GM21825 (cell line): ENCODE results near the gene MYO5C.

Experiments
- ATAC-seq: cut with Tn5 transposase; IDR thresholded peaks from one replicate; pipeline ENCODE4 v1.9.1; 2021; ENCODE audit warnings: mild to moderate bottlenecking, moderate library complexity; ENCODE audit not compliant: unreplicated experiment

MYO5C gene, protein sequence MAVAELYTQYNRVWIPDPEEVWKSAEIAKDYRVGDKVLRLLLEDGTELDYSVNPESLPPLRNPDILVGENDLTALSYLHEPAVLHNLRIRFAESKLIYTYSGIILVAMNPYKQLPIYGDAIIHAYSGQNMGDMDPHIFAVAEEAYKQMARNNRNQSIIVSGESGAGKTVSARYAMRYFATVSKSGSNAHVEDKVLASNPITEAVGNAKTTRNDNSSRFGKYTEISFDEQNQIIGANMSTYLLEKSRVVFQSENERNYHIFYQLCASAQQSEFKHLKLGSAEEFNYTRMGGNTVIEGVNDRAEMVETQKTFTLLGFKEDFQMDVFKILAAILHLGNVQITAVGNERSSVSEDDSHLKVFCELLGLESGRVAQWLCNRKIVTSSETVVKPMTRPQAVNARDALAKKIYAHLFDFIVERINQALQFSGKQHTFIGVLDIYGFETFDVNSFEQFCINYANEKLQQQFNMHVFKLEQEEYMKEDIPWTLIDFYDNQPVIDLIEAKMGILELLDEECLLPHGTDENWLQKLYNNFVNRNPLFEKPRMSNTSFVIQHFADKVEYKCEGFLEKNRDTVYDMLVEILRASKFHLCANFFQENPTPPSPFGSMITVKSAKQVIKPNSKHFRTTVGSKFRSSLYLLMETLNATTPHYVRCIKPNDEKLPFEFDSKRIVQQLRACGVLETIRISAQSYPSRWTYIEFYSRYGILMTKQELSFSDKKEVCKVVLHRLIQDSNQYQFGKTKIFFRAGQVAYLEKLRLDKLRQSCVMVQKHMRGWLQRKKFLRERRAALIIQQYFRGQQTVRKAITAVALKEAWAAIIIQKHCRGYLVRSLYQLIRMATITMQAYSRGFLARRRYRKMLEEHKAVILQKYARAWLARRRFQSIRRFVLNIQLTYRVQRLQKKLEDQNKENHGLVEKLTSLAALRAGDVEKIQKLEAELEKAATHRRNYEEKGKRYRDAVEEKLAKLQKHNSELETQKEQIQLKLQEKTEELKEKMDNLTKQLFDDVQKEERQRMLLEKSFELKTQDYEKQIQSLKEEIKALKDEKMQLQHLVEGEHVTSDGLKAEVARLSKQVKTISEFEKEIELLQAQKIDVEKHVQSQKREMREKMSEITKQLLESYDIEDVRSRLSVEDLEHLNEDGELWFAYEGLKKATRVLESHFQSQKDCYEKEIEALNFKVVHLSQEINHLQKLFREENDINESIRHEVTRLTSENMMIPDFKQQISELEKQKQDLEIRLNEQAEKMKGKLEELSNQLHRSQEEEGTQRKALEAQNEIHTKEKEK (N-terminal part only)

DNA sequence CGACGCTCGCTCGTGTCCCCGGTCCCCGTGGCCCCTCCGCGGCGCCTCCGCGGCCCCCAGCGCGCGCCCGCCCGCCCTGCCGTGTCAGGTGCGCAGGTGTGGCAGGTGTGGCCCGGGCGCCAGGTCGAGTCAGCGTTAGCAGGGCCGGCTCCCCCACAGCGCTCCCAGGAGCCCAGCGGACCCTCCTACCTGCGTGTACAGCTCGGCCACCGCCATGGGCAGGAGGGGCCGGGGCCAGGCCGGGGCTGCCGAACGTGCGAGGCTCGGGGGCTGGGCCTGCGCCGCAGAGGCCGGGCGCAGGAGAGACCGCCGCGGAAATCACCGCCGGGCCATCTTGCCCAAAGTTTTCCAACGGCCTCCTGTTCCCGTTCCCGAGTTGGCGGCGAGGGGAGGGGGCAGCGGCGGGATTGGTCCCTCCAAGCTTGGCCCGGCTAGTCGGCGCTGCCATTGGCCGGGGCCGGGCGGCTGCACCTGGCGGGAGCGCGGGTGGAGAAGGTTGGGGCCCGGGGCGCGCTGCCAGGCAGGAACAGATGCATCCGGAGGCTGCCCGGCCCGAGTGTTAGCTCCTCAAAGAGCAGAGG is at the start of gene MYO5C:
MYO5C (minus strand) TSS at position 384 of the 581 bp plus-strand sequence; CDS start at position 216, 168 bp downstream.
- no peak for ATAC-seq

DNA sequence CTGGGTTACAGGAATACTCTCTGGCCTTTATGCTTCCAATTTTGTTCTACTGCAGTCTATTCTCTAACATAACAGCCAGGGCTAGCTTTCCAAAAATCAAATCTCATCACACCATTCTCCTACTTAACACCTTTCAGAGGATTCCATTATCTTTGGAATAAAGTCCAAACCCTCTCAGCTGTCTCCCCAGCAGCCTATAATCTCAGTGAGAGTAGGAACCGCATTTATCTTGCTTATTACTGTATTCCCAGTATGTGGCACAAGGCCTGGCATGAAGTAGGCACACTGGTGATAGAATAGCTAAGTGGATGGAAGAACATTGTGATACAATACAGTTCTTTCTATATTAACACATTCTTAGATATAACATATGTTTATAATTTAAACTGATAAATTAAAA is 49.0 kb upstream of the MYO5C start:
- no peak for ATAC-seq

DNA sequence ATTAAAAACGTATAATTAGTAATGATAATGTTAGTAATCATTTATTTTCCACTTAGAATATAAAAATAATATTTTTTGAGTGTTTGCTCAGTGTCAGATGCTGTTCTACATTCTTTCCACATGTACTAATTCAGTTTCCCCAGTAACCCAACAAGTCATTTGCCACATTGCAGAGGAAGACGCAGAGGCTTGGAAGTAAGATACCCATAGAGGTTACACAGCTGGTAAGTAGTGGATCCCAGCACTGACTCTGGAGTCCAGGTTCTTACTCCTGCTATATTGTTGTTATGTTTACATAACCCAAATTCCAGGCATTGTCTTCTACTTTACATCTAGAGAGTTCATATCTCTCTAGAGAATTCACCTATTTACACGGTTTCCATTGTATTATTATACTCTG is 48.2 kb upstream of the MYO5C start:
- ATAC-seq, result no peak

DNA sequence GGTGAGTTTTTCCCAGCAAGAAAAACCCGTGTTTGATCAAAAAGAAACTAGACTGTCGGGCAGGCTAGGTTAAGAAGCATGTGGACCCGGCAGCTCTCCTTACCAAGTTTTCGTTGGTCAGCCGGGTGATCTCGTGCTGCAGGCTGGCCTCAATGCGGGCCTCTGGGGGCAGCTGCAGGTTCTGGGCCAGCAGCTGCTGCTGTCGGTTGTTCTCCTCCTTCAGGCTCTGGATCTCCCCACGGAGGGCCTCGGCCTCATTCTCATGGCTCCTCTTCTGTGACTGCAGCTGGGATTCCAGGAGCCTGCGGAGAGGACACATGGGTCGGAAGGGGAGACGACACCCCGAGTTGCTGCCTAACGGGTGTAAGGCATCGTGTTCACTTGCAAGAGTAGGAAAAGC is 44.5 kb upstream of the MYO5C start:
- ATAC-seq, result no peak

DNA sequence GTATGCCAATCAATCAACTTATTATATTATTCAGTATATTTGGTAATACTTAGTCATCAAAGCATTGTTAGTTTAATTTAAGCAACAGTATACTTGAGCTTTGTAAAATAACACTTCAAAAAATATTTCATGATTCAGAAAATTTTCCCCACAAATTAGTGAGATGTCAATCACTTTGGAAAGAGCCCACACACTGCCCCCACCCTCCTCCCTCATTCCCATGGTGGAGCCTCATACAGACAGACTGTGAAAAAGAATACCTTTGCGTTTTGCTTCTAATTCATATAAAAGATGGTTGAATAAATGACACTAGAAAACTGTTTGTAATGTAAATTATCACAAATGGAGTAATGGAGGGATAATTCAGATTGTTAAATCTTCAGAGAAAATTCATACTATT is 43.3 kb upstream of the MYO5C start:
- no peak for ATAC-seq

DNA sequence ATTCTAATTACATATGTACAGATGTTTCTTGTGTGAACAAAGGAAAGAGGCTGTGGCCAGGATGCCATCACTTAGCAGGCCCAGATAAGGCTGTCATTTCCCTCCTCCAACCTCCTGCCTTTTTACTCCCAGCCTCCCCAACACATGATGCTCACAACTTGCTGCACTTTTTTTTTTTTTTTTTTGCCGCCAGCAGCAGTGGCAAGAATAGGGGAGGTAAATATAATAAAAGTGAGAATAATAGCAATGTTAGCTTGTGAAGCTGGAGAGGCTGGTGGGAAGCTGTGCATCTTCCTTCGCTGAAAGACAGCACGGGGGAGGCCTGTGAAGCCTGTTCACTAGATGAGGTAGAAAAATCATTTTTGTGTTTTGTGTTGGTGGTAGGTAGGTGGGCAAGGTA is 42.5 kb upstream of the MYO5C start:
- no peak for ATAC-seq

DNA sequence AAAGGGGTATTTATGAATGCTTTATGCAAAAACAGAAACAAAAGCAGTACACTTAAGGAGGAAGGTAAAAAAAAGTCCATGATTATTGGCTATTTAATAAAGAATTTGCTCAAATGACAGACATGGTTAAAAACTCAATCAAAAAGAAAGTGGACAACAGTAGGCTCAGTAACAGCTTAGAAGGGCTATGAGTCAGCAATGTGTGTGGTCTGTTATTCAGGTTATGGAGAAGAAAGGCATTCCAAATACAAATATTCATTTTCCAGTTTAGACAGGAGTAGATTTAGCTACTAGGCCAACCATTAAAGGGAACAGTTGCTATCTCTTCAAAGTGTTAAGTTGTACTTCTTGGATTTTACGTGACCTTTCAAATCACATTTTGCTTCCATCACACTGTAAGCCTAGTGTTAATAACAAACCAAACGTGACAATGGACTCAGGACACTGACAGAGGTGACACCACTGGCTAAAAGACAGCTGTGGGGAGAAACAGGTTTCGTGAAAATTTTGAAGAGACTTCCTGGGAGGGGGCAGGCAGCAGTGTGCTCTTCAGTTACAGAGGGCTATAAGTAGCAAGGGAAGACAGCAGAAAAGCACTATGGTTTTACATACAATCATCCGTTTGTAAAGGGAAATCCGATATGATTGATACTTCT is 41.7 kb upstream of the MYO5C start:
- ATAC-seq, result no peak

DNA sequence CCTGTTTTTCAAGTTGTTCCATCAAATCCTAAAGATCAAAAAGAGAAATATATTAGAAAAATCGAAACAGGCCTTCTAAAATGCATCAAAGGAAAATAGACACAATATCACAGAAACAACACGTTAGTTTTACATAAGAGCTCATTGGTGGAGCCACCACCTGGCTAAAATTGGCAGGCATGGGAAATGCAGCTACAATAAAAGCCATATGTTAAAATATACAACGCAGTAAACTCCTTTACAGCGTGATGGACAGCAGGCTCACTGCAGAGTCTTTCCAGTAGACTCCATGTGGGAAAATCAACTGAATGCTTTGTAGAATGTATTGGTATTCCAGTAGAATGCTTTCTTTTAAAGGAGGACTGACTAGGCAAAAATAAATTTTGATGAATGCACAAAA is 40.9 kb upstream of the MYO5C start:
- no peak for ATAC-seq

DNA sequence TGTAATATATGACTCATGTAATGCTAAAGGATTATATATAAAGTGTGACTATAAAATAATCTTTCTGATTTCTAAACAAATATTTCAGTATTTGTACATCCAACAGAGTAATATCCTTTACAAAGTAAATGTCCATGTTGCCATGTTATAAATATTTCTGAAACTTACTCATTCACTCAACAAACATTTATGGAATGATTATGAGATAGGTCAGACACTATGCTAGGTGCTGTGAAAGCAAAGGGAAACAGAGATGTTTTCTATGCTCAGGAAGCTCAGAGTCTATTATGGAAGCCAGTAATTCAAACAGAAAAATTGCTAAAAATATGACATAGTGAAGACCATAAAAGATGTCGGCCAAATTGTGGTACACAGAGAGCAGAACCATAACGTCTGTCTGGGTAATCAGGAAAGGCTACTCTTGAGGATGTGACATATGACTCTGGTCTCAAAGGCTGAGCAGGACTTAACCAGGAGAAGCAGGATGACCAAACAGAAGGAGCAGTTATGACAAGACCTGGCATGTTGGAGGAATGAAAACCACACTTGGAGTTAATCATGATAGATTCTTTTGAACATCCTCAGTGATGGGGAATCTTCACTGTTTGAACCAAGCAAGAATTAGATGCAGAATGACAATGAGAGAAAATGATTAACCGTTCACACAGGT is 39.0 kb upstream of the MYO5C start:
- ATAC-seq, result no peak

DNA sequence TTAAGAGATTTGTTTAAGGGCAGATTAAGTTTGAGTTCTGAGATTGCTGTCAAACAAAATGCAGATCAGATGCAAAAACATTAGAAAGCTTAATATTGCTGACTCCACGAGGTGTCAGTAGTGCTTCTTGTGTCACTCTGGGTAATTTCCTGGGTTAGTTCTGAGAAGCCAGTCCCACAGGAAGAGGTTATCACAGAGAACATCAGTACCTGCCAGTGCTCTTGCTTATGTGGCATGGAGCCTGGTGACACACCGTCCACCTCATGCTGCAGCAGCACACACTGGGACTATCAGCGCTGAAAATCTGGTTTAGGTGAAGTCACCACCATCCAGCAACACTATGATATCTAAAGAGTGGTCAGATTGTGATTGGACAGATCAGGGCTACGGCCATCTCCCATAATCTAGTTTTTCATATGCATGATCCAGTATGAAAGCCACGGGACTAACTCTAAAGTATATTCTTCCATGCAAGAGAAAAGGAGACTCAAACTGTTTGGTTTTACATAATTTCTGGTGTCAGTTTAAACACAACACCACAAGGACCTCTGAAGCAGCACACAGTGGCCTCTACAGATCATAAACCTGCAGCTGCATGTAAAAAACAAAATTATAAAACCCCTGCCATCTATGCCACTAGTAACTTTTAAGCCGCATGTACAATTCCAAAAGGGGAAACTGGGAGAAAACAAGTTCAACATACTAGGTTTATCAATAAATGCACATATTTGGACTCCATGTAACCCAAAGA is 36.1 kb upstream of the MYO5C start:
- ATAC-seq, result peak; percentile 79

DNA sequence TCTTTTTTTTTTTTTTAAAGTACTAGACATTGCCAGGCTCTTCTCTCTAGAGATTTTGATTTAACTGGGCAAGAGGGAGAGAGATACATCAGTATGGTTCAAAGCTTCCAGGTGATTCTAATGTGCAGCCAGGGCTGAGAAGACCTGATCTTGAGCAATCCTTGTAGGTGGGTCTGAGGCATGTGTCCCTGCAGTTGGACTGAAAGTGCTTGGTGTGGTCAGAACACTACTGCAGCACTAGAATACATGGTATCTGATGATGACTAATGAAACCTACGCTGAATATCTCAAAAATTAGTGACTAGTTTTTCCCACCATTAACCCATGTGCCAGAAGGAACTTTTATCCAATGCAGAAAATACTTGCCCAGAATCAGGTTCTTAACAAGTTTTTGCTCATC is 34.4 kb upstream of the MYO5C start:
- no peak for ATAC-seq

DNA sequence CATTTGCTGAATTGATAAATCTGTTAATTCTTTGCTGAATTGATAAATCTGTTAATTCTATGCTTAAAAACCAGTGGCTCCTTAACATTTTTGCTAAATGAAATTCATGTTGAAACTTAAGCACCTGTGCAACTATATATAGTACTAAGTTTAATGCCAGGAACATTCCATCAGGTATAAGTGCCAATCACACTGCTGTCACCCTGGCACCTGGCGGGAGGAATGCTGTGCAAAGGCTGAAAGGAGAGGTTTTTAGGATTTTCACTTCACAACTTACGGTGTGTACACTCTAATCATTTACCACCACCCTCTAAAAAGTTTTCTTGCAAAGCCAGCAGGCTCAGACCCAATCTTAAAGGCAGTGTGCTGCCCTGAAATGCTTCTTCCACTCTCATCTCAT is 33.5 kb upstream of the MYO5C start:
- no peak for ATAC-seq

DNA sequence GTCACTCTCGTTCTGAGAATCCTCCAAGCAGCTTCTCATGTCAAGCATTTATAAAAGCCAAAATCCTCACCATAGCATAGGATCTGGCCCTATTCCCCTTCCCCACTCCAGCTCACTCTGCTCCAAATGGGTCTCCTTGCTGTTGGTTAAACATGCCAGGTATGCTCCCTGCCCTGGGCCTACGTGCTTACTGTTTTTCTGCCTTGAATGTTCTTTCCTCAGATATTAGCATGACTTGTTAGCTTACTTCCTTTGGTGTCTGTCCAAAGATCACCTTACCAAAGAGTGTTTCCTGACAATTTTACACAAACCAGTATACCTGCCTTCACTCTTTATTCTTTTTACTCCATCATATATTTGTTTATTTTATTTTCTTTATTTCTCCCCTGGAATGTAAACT is 33.1 kb upstream of the MYO5C start:
- no peak for ATAC-seq

DNA sequence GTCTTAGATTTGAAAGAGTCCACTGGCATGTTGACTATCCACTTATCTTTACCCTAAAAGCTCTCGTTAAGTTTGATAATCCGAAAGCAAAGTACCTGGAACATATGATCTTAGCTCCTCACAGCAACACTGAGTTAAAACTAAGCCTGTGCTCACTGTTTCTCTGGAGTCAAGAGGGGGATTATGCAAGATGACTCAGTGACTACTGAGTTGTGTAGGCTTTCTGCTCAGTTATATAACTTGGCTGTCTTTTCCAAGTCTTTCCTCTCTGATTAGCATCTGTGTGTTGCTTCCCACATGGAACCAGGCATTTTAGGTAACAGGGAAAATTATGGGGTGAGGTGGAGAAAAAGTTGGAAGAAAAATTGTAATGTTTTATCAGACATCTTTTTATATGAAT is 31.2 kb upstream of the MYO5C start:
- ATAC-seq, result no peak

DNA sequence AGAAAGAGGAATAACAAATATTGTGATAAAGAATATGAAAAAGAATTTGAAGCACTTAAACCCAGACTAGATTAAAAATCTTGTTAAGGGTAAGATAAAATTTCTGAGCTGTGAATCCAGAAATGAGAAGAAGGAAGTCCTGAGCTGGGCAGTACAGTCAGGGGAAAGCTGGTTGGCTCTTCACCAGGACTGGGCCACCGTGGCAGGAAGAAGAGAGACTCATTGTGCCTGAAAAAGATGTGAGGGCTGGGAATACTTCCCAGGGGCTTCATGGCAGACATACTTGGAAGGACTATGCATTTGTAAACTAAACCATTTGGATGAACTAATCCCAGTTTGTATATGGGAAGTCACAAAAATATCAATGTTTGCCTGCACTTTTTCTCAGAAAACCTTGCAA is 28.5 kb upstream of the MYO5C start:
- ATAC-seq, result no peak

DNA sequence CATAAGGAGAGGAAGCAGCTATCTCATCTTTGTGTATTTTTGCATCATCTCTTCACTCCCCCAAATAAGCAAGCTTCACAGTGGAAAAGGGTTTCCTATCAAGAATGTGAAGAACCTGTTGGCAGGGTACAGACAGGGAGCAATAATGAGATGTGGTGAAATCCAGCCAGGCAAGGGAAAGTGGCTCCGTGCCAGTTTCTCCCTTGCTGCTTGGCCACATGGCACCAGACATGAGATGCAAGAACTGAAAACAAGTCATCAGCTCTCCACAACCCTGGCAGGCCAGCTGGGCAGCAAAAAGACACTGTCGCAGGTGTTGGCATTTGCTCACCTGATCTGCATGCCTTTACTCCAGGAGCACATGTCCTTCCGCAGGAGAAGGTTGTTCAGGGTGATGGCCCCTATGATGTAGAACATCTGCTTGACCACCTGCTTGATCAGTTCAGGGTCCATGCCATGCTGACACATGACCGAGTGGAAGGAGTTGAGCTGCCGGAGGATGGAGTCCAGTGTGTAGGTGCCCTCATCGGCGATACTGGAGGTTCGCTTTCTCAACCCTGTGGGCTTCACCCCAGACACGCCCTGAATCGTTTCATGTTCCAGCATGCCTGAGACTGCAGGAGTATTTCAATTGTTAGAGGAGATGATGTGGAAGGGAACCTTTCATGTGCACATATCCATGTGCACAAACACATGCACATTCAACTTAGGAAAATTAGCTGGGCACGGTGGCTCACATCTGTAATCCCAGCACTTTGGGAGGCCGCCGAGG is 23.3 kb upstream of the MYO5C start:
- no peak for ATAC-seq

DNA sequence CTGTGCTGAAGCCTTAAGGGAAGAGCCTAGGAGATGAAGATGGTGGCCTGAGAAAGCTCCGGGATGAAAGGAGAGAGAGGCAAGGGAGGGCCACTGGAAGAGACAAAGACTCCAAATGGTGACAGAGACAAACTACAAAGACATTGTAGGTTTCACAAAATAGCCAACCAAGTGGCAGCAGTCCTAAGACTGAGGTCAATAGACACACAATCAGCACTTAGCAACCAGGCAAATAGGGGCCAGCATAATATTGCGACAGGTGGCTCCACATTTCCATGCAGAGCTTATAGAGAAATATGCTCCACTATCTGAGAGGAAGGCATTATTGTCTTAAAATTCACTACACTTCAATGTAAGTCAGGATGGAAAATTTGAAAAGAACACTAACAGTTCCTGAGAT is 22.1 kb upstream of the MYO5C start:
- no peak for ATAC-seq

DNA sequence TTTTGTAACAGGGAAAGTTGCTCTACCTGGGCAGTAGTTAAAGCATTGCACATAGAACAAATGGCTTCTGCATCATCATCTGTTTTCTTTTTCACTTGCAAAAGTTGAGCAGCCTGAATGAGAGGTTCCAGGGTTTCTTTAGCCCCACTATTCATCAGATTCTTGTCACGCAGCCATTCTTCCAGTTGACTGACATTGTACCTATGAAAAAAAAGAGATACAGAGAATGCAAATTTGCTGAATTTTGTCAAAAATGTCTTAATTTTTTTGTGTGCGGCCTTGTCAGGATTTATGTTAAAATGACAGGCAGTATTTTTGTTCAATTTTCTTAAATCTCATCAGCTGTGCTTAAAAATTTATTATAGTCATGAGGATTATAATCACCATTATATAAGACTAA is 21.4 kb upstream of the MYO5C start:
- ATAC-seq, result no peak
